HuH-7.5 (cell line): Measurements from ENCODE around the gene SIGLEC1.

Source experiments
- DNase-seq: peaks from one replicate; pipeline ENCODE4 v3.0.0; 2011; ENCODE audit warnings: low spot score

The SIGLEC1 gene

GRCh38 chr20:3744037-3744436, 31.6 kb upstream of the SIGLEC1 start:
- DNase-seq: no peak

GRCh38 chr20:3743251-3743650, 30.9 kb upstream of the SIGLEC1 start:
- DNase-seq: no peak

- no peak for DNase-seq
These were observed 29.5 kb upstream of the SIGLEC1 start for GRCh38 chr20:3741836-3742458.

GRCh38 chr20:3740615-3741301, 28.4 kb upstream of the SIGLEC1 start:
- DNase-seq: no peak

GRCh38 chr20:3739926-3740451, 27.6 kb upstream of the SIGLEC1 start:
- DNase-seq: no peak

- no peak for DNase-seq
These were observed 26.9 kb upstream of the SIGLEC1 start for GRCh38 chr20:3739054-3739925.

- no peak for DNase-seq
These were observed 26.0 kb upstream of the SIGLEC1 start for GRCh38 chr20:3738111-3739053.

GRCh38 chr20:3735768-3736167, 23.4 kb upstream of the SIGLEC1 start:
- DNase-seq: no peak

- DNase-seq: no peak
These were observed 21.9 kb upstream of the SIGLEC1 start for GRCh38 chr20:3734111-3734843.

GRCh38 chr20:3733119-3733995, 21.0 kb upstream of the SIGLEC1 start:
- no peak for DNase-seq

GRCh38 chr20:3732327-3733118, 20.1 kb upstream of the SIGLEC1 start, which contains the start of gene HSPA12B:
Gene HSPA12B (plus strand): TSS chr20:3732685. CDS start chr20:3738675, 5,990 bp downstream.
- no peak for DNase-seq

GRCh38 chr20:3731944-3732326, 19.5 kb upstream of the SIGLEC1 start:
- DNase-seq: no peak

- DNase-seq: no peak
These were observed 18.6 kb upstream of the SIGLEC1 start for GRCh38 chr20:3730803-3731672.

GRCh38 chr20:3729811-3730540, 17.6 kb upstream of the SIGLEC1 start:
- DNase-seq: no peak

GRCh38 chr20:3729378-3729777, 17.0 kb upstream of the SIGLEC1 start:
- no peak for DNase-seq

- no peak for DNase-seq
These were observed 16.5 kb upstream of the SIGLEC1 start for GRCh38 chr20:3728876-3729275.

- no peak for DNase-seq
These were observed 16.0 kb upstream of the SIGLEC1 start for GRCh38 chr20:3728354-3728753.
